IPS-18c (cell line): ENCODE data around the gene CRYZ.
"Not testable (repeated sequence)": the region's sequence is repeated elsewhere in the genome, so short reads cannot be mapped to it uniquely, and the experiment has no call there.

Experiments
- H3K4me3 ChIP-seq: 2 replicates; pipeline ENCODE4 v1.7.0; 2013; ENCODE audit warnings: low read depth, mild to moderate bottlenecking, low read length, moderate library complexity; ENCODE audit not compliant: insufficient read depth
- H3K9me3 ChIP-seq: one replicate; pipeline ENCODE4 v1.6.1; 2013; ENCODE audit warnings: mild to moderate bottlenecking, low read length, moderate library complexity; ENCODE audit not compliant: control insufficient read depth, insufficient read depth

The CRYZ gene, protein sequence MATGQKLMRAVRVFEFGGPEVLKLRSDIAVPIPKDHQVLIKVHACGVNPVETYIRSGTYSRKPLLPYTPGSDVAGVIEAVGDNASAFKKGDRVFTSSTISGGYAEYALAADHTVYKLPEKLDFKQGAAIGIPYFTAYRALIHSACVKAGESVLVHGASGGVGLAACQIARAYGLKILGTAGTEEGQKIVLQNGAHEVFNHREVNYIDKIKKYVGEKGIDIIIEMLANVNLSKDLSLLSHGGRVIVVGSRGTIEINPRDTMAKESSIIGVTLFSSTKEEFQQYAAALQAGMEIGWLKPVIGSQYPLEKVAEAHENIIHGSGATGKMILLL

DNA sequence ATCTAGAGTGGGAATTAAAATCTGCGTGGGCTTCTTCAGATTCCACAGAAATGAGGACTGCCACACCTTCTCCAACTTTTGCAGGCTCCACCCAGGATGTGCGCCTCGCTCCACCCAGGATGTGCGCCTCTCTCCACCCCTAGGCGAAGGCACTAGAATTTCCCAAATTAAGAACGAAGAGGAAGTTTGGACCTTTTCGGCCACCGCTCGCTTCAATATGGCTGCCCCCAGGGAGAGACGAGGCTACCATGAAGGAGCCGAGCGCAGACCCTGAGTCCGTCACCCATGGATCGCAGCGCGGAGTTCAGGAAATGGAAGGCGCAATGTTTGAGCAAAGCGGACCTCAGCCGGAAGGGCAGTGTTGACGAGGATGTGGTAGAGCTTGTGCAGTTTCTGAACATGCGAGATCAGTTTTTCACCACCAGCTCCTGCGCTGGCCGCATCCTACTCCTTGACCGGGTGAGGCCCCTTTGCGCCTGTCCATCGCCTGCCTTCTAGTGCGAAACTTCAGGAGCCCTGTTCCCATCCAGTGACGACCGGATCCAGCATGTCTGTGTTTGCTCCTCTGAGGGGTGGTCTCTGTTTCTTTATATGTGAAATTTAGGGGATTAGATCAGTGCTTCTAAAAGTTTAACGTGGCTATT lies at the start of gene CRYZ, which contains the start of gene TYW3:
TSS of gene CRYZ (minus strand) at position 91 of the 644 bp plus-strand sequence. CDS start 8,229 bp downstream, outside the sequence.
TSS of gene TYW3 (plus strand) at position 193 of the 644 bp plus-strand sequence. CDS start at position 286, 93 bp downstream.
- no peaks in the 10 kb centered on the region for H3K9me3 ChIP-seq
- peak within 1 kb of the TSS; percentile 66 for H3K4me3 ChIP-seq

DNA sequence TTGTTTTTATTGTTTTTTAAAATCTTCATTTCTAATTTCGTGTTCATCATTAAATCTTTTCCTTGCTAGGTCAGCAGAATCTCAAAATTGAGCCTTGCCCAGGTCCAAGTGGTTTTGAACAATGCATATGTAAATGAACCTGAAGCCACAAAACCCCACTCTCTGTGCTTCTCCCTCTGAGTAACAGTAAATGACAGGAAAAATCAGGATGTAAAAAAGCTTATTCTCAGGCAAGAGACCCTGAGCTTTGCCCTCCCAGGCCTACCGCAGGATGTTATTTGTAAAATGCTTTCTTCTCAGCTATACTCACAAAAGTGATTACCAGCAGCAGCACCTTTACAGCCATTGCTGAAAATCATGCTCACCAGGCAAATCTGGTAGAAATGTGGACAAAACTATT lies 47.7 kb upstream of the CRYZ start:
- Histone ChIP-seq H3K9me3 (no peaks in the 10 kb centered on the region), H3K4me3 (no peak overlapping the region)

DNA sequence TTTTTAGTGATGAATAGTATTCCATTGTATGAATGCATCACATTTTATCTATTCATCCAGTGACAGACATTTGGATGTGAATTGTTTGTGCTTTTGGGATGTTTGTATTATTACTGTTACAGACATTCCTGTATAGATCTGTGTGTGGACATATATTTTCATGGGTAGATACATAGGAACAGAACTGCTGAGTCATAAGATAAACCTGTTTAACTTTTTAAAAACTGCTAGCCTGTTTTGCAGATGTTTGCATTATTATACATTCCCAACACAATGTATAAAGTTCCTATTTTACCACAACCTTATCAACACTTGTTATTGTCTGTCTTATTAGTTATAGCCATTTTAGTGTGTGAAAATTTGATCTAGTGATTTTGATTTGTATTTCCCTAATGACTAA lies 46.9 kb upstream of the CRYZ start:
- Histone ChIP-seq H3K4me3 (no peak overlapping the region), H3K9me3 (no peaks in the 10 kb centered on the region)

DNA sequence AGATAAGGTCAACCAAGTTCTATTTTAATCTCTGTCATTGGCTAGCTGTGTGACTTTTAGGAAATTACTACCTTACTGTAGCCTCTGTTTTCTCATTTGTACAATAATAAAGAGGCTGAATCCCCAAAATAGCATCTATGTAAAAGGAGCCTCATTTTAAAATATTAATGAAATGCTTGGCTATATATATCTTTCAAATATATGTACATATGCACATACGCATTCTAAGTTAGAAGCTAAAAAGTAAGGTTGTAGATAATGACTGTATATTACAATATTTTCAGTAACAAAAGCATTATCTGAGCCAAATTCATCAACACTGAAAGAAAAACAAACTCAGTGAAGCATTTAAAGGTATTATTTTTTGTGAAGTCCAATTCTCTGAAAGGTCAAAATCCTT lies 44.7 kb upstream of the CRYZ start:
- no peak overlapping the region for H3K4me3 ChIP-seq

DNA sequence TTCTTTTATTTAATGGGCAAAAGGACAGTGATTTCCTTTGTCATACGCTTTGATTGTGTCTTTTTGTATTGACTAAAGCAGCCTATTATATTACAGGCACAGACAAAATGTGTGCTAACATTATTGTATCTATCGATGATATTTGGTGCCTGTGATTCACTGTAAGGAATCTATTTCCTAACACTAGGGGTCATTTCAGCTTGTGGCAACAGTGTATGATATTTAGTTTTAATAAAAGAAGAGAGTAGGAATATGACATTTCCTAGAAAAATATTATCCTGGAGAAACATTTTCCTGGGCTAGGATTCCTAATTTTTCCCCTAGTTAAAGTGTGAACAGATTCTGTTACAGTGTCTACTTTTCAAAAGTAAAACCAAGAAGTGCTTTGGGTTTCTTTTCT lies 42.9 kb upstream of the CRYZ start:
- no peaks in the 10 kb centered on the region for H3K9me3 ChIP-seq
- H3K4me3 ChIP-seq: no peak overlapping the region

More for the DNA sequence above, 44.7 kb upstream of the CRYZ start:
- no peaks in the 10 kb centered on the region for H3K9me3 ChIP-seq

DNA sequence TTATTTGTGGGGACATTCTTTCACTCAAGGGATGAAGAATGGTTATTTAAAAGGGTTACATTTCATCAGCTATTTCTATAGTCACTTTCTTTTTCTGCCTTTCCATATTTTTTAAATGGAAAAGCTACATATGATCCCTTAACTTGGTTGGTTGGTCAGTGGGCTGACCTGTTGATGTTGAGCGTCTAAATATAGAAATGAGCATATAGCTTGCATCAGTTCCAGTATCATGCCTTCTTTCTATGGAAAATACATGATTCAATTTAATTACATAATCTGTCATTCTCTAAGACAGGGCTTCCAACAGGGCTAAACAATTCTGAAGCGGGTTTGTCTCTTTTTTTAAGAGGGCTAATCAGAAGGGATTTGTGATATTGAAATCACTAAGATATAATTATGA lies 40.7 kb upstream of the CRYZ start:
- H3K9me3 ChIP-seq: no peaks in the 10 kb centered on the region

DNA sequence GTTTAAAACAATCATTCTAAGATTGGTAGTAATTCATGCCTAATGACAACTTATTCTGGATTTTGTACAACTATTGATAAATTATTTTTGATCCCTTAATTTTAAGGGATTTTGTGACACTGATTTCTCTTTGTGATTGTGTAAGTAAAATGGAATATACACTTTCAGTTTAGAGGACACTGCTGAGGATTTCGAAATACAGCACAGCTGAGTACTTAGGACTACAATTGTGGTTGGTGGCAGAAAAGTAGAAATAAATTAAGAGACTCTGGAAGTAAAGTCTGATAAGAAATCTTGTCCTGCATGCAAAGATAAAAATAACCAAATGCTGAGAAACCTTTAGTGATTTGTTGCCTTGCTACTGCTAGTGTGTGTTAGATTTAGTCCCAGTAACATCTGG lies 40.1 kb upstream of the CRYZ start:
- no peak overlapping the region for H3K4me3 ChIP-seq
- H3K9me3 ChIP-seq: no peaks in the 10 kb centered on the region

More for the DNA sequence above, 40.7 kb upstream of the CRYZ start:
- H3K4me3 ChIP-seq: no peak overlapping the region

DNA sequence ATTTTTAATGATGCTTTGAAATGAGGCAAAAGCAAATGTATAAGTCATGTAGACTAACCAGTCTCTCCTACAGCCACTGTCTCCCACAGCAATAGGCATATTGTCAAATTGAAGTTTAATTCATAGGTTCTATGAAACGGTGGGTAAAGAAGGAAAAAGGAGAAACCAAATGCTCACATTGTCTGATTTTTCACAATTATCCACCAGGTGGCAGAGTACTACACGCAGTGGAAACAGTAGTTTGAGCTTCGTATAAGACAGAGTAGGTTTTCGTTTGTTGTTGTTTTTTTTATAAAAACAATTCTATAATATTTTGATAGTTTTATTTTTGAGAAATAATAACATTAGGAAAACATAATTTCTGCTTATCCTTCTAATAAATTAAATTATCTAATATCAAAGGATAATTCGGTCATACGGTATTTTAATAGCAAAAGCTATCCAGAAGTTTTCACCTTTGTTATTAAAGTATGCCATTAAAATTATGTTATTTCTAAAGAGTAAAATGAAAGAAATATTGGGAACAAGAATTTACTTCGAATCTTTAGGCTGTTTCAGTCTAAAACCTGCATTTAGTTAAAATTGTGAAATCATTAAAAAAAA lies 39.2 kb upstream of the CRYZ start:
- H3K9me3 ChIP-seq: no peaks in the 10 kb centered on the region
- H3K4me3 ChIP-seq: no peak overlapping the region

DNA sequence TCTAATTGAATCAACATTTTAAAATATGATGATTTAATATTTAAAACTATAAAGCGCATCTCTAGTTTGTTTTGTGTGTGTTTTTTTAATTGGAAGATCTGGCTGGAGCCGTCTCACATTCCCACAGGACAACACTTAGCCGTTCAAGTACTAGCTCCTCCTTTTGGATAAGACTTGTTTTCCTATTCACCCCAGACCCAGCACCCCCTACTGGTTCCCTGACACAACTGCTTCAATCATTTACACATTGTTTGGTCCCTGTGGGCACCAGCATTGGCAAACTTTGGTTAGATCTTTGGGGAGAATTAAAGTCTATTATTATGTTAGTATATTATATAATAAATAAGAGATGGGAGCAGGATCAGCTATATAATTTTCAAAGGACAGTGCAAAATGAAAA lies 34.6 kb upstream of the CRYZ start:
- no peaks in the 10 kb centered on the region for H3K9me3 ChIP-seq
- no peak overlapping the region for H3K4me3 ChIP-seq

DNA sequence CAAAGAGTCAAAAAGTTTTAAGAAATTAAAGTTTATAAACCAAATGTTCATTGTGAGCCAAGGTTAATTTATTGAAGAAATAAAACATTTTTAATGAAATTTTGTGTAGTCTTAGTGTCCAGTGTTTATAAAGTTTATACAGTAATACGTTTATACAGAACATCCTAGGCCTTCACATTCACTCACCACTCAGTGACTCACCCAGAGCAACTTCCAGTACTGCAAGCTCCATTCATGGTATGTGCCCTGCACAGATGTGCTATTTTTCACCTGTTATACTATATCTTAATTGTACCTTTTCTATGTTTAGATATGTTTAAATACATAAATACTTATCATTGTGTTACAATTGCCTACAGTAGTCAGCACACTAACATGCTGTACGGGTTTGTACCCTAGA lies 33.7 kb upstream of the CRYZ start:
- Histone ChIP-seq H3K9me3 (no peaks in the 10 kb centered on the region), H3K4me3 (no peak overlapping the region)

DNA sequence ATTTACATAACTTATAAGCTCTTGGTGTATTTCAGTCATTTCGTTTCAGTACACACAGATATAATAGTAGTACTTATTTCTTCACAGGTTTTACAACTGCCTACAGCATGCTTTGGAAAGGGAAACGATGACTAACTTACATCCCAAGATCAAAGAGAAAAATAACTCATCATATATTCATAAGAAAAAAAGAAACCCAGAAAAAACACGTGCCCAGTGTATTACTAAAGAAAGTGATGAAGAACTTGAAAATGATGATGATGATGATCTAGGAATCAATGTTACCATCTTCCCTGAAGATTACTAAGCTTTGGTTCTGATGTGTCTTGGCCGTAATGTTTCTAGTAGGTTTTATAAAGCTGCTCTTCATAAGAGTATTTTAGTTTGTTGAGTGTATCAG lies 31.0 kb upstream of the CRYZ start:
- Histone ChIP-seq H3K4me3 (no peak overlapping the region), H3K9me3 (no peaks in the 10 kb centered on the region)

DNA sequence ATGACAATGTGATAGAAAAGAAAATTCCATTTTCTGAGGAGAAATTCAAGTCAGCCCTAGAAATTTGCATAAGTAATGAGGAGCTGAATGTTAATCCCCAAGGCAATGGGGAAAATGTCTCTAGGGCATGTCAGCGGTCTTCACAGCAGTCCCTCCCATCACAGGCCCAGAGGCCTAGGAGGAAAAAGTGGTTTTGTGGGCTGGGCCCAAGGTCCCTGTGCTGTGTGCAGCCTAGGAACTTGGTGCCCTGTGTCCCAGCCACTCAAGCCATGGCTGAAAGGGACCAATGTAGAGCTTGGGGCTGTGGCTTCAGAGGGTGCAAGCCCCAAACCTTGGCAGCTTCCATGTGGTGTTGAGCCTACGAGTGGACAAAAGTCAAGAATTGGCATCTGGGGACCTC lies 23.8 kb upstream of the CRYZ start:
- not testable (repeated sequence) for H3K4me3 ChIP-seq, H3K9me3 ChIP-seq

DNA sequence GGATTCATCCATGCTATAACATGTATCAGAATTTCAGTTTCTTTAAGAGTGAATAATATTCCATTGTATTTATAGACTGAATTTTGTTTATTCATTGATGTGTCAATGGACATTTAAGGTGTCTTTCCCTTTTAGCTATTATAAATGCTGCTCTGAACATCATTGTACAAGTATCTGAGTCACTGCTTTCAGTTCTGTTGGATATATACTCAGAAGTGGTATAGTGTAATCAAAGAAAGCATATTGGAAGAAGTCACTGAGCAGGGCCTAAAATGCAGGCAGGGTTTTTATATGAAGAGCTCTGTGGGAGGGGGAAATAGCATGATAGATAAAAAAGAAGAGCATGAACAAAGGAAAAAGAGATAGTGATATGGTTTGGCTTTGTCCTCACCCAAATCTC lies 22.6 kb upstream of the CRYZ start:
- peaks cover 6% of the 10 kb centered on the region for H3K9me3 ChIP-seq
- no peak overlapping the region for H3K4me3 ChIP-seq

DNA sequence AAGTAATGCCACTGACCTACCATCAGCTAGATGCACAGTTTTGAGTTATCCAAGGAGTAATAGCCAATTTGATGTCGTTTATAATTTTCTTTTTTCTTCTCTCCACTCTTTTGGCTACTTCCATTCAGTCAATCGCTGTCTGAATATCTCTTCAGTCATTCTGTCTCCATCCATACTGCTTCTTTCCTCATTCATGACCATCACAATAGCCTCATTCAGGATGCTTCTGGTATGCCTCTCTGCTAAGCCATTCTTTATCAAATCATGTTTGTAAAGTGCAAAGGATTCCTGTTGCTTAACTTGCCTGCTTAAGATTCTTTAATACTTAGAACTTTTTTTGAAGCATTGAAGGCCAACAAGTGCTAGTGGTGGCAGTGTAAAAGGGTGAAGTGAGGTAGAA lies 20.3 kb upstream of the CRYZ start:
- Histone ChIP-seq H3K4me3 (no peak overlapping the region), H3K9me3 (peaks cover 6% of the 10 kb centered on the region)

DNA sequence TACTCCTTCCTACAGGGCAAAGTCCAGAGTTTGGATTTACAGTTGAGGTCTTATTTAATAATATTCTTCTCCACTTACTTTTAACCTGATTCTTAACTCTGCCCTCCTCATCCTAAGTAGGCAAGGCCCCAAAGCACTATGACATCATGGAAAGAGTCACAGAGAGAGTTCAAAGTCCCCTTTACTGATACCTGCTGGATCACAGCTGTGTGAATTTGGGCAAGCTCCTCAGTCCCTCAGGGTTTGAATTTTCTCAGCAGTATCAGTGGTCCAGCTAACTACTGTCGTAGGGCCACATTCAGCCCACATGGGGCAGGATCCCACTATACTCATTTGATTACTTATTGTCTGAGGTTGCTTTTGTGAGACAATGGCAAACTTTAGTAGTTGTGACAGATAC lies 16.1 kb upstream of the CRYZ start:
- Histone ChIP-seq H3K4me3 (no peak overlapping the region), H3K9me3 (peaks cover 5% of the 10 kb centered on the region)

DNA sequence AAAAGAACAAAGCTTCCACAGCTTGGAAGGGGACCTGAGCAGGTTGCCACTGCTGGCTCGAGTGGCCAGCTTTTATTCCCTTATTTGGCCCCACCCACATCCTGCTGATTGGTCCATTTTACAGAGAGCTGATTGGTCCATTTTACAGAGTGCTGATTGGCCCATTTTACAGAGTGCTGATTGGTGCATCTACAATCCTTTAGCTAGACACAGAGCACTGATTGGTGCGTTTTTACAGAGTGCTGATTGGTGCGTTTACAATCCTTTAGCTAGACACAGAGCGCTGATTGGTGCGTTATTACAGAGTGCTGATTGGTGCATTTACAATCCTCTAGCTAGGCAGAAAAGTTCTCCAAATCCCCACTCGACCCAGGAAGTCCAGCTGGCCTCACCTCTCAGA lies 12.4 kb upstream of the CRYZ start:
- H3K4me3 ChIP-seq, H3K9me3 ChIP-seq: not testable (repeated sequence)

DNA sequence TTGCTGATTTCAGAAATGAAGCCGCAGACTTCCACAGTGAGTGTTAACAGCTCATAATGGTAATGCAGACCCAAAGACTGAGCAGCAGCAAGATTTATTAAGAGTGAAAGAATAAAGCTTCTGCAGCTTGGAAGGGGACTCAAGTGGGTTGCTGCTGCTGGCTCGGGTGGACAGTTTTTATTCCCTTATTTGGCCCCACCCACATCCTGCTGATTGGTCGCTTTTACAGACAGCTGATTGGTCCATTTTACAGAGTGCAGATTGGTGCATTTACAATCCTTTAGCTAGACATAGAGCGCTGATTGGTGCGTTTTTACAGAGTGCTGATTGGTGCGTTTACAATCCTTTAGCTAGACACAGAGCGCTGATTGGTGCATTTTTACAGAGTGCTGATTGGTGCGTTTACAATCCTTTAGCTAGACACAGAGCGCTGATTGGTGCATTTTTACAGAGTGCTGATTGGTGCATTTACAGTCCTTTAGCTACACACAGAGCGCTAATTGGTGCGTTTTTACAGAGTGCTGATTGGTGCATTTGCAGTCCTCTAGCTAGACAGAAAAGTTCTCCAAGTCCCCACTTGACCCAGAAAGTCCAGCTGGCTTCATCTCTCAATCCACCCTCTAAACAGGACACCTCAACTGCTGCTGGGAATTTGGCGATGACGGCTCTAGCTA lies 7.6 kb upstream of the CRYZ start:
- H3K4me3 ChIP-seq, H3K9me3 ChIP-seq: not testable (repeated sequence)

DNA sequence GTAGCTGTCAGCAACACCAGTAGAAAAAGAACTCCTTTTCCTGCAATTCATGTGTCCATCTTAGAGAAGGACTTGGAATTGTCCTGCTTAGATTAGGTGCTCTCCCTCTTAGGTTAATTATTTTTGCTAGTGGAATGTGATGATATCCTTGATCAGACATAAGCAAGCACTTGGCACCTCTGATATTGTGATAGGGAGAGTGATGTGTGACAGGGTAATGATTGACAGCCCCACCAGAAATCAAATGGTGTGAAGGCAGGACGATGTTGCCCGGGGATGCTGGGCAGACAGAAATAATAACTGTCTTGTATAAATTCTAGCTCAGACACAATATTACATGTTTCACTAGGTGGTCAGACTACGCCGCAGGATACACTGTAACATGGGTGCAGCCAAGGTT lies 4.5 kb upstream of the CRYZ start:
- no peaks in the 10 kb centered on the region for H3K9me3 ChIP-seq
- H3K4me3 ChIP-seq: no peak overlapping the region; the same call in 1 of the 2 replicates
